Astrocyte (in vitro differentiated cells and primary cell): Measurements from ENCODE around the gene AUTS2. TPM values are rescaled to one million over a fixed set of nuclear protein-coding genes. Genes with fewer than 3 reads are reported as not detected.

Experiments used
- DNase-seq: peaks from one replicate; pipeline ENCODE4 v3.0.0-alpha.2; 2010; ENCODE audit warnings: low read depth
- FAIRE-seq: peaks from 2 replicates; lab custom pipeline; 2011; peaks lifted over from hg19 to GRCh38; lab: Jason Lieb, UNC
- H2AFZ ChIP-seq: 2 replicates; pipeline ENCODE4 v1.6.0; 2012; ENCODE audit warnings: low read depth, low read length, inconsistent platforms
- H3K27ac ChIP-seq: 2 replicates; pipeline ENCODE4 v1.5.1; 2011; ENCODE audit warnings: low read depth, low read length, inconsistent platforms
- H3K27me3 ChIP-seq: 2 replicates; pipeline ENCODE4 v1.6.0; 2011; ENCODE audit warnings: low read length, inconsistent platforms; ENCODE audit not compliant: insufficient read depth
- H3K36me3 ChIP-seq: 2 replicates; pipeline ENCODE4 v1.5.1; 2011; ENCODE audit warnings: low read length, inconsistent platforms; ENCODE audit not compliant: insufficient read depth
- H3K4me1 ChIP-seq: 2 replicates; pipeline ENCODE4 v1.5.1; 2011; ENCODE audit warnings: low read length, inconsistent platforms; ENCODE audit not compliant: insufficient read depth
- H3K4me2 ChIP-seq: 2 replicates; pipeline ENCODE4 v1.6.0; 2012; ENCODE audit warnings: low read length, inconsistent platforms
- H3K4me3 ChIP-seq: 2 replicates; pipeline ENCODE4 v1.5.1; 2011; ENCODE audit warnings: low read depth, mild to moderate bottlenecking, low read length, inconsistent platforms; ENCODE audit not compliant: insufficient read depth
- H3K79me2 ChIP-seq: 2 replicates; pipeline ENCODE4 v1.6.0; 2012; ENCODE audit warnings: mild to moderate bottlenecking, low read length, inconsistent platforms; ENCODE audit not compliant: insufficient read depth
- H3K9ac ChIP-seq: 2 replicates; pipeline ENCODE4 v1.6.0; 2012; ENCODE audit warnings: mild to moderate bottlenecking, low read length, inconsistent platforms
- H3K9me3 ChIP-seq: 2 replicates; pipeline ENCODE4 v1.5.1; 2012; ENCODE audit warnings: low read depth, mild to moderate bottlenecking, low read length, inconsistent platforms; ENCODE audit not compliant: insufficient read depth
- H4K20me1 ChIP-seq: 2 replicates; pipeline ENCODE4 v1.6.0; 2012; ENCODE audit warnings: low read length, inconsistent platforms; ENCODE audit not compliant: insufficient read depth
- H3K27ac Mint-ChIP-seq: one replicate; pipeline ENCODE4 v1.8.0; 2021; ENCODE audit warnings: mild to moderate bottlenecking, mixed read lengths; ENCODE audit not compliant: unreplicated experiment
- H3K27me3 Mint-ChIP-seq: one replicate; pipeline ENCODE4 v1.8.0; 2021; ENCODE audit warnings: low read depth, mixed read lengths; ENCODE audit not compliant: unreplicated experiment
- H3K36me3 Mint-ChIP-seq: one replicate; pipeline ENCODE4 v1.8.0; 2021; ENCODE audit warnings: low read depth, mixed read lengths; ENCODE audit not compliant: unreplicated experiment
- H3K4me1 Mint-ChIP-seq: one replicate; pipeline ENCODE4 v1.8.0; 2021; ENCODE audit warnings: low read depth, mixed read lengths; ENCODE audit not compliant: unreplicated experiment
- H3K4me3 Mint-ChIP-seq: one replicate; pipeline ENCODE4 v1.8.0; 2021; ENCODE audit warnings: mild to moderate bottlenecking, moderate library complexity, mixed read lengths; ENCODE audit not compliant: unreplicated experiment
- H3K9me3 Mint-ChIP-seq: one replicate; pipeline ENCODE4 v1.8.0; 2021; ENCODE audit warnings: mild to moderate bottlenecking, mixed read lengths; ENCODE audit not compliant: unreplicated experiment
- EZH2 ChIP-seq: IDR thresholded peaks from 2 replicates; pipeline ENCODE4 v1.6.1; 2012; ENCODE audit warnings: mild to moderate bottlenecking, low read length, inconsistent platforms; ENCODE audit not compliant: insufficient read depth
- total RNA-seq: library from RNA; stranded (reverse); gene quantifications from 2 replicates; pipeline ENCODE4 v1.2.1, GENCODE V29; 2021
- TF ChIP-seq, protein P1 (sequence below): IDR thresholded peaks from 2 replicates; pipeline ENCODE4 v1.5.1; 2011; ENCODE audit warnings: low read depth, mild to moderate bottlenecking, inconsistent platforms, low read length, moderate library complexity; ENCODE audit not compliant: insufficient read depth

The AUTS2 gene
- total RNA-seq, 1 donor from 2014 or later: 73.2 TPM

DNA sequence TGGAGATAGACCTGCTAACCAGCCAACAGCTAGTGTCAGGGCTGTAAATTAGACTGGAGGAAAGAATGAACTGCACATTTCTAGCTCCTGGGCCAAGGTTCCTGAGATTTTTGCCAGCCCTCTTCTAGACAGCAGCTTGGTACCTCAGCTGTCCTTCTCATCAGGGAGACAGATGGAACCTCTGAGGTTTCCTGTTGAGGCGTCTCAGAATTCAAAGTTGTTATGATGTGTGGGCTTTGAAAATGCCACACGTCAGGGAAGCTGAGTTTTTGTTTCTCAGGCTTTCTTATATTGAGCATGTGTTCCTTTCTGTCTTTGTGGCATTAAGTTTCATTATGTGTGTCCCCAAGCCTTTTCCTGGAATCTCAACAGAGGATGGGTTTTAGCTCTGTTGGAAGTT lies 736.6 kb downstream of the AUTS2 start:
- Histone ChIP-seq H3K9ac (no peak overlapping the region), H2AFZ (no peak overlapping the region), H3K79me2 (no peaks in the 10 kb centered on the region), H3K4me3 (no peak overlapping the region), H3K4me2 (no peak overlapping the region), H4K20me1 (no peaks in the 10 kb centered on the region), H3K4me1 (no peaks in the 10 kb centered on the region), H3K36me3 (no peaks in the 10 kb centered on the region), H3K27me3 (no peaks in the 10 kb centered on the region), H3K9me3 (no peaks in the 10 kb centered on the region), H3K27ac (no peak overlapping the region)
- no peaks in the 10 kb centered on the region for H3K27me3 Mint-ChIP-seq
- H3K27ac Mint-ChIP-seq: no peak overlapping the region
- no peak for TF ChIP-seq EZH2
- TF ChIP-seq, protein P1, sequence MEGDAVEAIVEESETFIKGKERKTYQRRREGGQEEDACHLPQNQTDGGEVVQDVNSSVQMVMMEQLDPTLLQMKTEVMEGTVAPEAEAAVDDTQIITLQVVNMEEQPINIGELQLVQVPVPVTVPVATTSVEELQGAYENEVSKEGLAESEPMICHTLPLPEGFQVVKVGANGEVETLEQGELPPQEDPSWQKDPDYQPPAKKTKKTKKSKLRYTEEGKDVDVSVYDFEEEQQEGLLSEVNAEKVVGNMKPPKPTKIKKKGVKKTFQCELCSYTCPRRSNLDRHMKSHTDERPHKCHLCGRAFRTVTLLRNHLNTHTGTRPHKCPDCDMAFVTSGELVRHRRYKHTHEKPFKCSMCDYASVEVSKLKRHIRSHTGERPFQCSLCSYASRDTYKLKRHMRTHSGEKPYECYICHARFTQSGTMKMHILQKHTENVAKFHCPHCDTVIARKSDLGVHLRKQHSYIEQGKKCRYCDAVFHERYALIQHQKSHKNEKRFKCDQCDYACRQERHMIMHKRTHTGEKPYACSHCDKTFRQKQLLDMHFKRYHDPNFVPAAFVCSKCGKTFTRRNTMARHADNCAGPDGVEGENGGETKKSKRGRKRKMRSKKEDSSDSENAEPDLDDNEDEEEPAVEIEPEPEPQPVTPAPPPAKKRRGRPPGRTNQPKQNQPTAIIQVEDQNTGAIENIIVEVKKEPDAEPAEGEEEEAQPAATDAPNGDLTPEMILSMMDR: no peak
- H3K4me3 Mint-ChIP-seq: no peak overlapping the region
- FAIRE-seq (no peak), DNase-seq (no peak)
- no peaks in the 10 kb centered on the region for H3K36me3 Mint-ChIP-seq
- H3K4me1 Mint-ChIP-seq: peaks cover 7% of the 10 kb centered on the region
- H3K9me3 Mint-ChIP-seq: no peaks in the 10 kb centered on the region

DNA sequence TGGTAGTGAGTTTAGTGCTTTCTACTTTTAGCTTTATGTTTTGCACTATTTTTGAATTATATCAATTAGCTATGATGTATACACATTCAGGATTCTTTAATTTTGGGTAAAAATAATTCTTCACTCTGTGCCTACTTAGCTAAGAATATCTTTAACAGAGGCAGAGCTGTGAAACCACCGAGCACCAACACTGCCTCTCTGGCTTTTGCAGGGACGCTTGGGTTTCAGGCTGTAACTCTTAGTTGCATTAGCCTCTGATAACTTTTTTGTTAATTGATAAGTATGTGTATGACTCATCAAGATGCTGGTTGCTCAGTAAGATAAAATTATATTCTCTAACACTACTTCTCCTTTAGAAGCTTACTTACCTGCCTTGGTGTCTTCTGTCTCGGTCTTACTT lies 738.3 kb downstream of the AUTS2 start:
- H3K36me3 ChIP-seq: no peaks in the 10 kb centered on the region
- H3K9ac ChIP-seq: no peak overlapping the region
- DNase-seq (no peak), FAIRE-seq (no peak)
- Mint-ChIP-seq H3K9me3 (no peaks in the 10 kb centered on the region), H3K4me3 (no peak overlapping the region), H3K27ac (no peak overlapping the region), H3K27me3 (no peaks in the 10 kb centered on the region), H3K36me3 (no peaks in the 10 kb centered on the region), H3K4me1 (peaks cover 7% of the 10 kb centered on the region)
- H2AFZ ChIP-seq: no peak overlapping the region
- no peaks in the 10 kb centered on the region for H3K4me1 ChIP-seq
- no peaks in the 10 kb centered on the region for H3K9me3 ChIP-seq
- H3K4me2 ChIP-seq: no peak overlapping the region
- H3K27ac ChIP-seq: no peak overlapping the region
- H4K20me1 ChIP-seq: no peaks in the 10 kb centered on the region
- no peak overlapping the region for H3K4me3 ChIP-seq
- no peaks in the 10 kb centered on the region for H3K79me2 ChIP-seq
- TF ChIP-seq, protein P1: no peak
- TF ChIP-seq EZH2: no peak
- H3K27me3 ChIP-seq: no peaks in the 10 kb centered on the region

DNA sequence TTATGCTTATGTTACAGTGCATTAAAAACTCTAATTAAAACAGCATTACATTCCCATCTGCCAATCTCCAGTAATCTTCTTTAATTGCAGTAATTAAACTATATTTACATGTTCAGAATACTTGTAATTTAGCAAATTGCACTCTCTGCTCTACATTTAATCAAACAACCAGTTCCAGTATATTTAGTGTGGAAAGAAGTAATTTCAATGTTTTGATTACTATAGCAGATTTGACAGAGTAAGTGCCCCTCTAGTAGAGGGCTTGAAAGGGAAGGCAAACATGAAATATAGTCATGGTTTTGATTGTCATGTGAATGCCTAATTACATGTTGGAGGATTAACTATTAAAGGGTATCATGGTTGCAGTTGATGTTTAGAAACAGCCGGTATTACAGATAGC lies 739.7 kb downstream of the AUTS2 start:
- no peaks in the 10 kb centered on the region for H3K79me2 ChIP-seq
- no peaks in the 10 kb centered on the region for H3K9me3 ChIP-seq
- H3K4me1 ChIP-seq: no peaks in the 10 kb centered on the region
- Mint-ChIP-seq H3K4me3 (no peak overlapping the region), H3K36me3 (no peaks in the 10 kb centered on the region), H3K4me1 (peaks cover 3% of the 10 kb centered on the region), H3K9me3 (no peaks in the 10 kb centered on the region), H3K27me3 (no peaks in the 10 kb centered on the region), H3K27ac (no peak overlapping the region)
- H4K20me1 ChIP-seq: no peaks in the 10 kb centered on the region
- H3K27me3 ChIP-seq: no peaks in the 10 kb centered on the region
- no peak overlapping the region for H3K4me3 ChIP-seq
- H2AFZ ChIP-seq: no peak overlapping the region
- no peaks in the 10 kb centered on the region for H3K36me3 ChIP-seq
- no peak overlapping the region for H3K4me2 ChIP-seq
- no peak overlapping the region for H3K27ac ChIP-seq
- no peak for TF ChIP-seq EZH2
- TF ChIP-seq, protein P1: no peak
- H3K9ac ChIP-seq: no peak overlapping the region
- no peak for DNase-seq
- FAIRE-seq: no peak
